Stomach smooth muscle (tissue), 2 donors: Measurements from ENCODE around the gene PKD1L1.

Experiments used
- H3K27ac ChIP-seq: one replicate; pipeline ENCODE4 v1.7.0; 2013; ENCODE audit warnings: mild to moderate bottlenecking, low read length, inconsistent platforms
- H3K27me3 ChIP-seq, 2 donors: one replicate each; pipeline ENCODE4 v1.7.0; 2013; ENCODE audit warnings: low read length in 2 of 2; ENCODE audit not compliant: insufficient read depth in 2 of 2, control insufficient read depth in 1 of 2
- H3K36me3 ChIP-seq, 2 donors: one replicate each; pipeline ENCODE4 v1.7.0; 2013; ENCODE audit warnings: low read length in 2 of 2; ENCODE audit not compliant: control insufficient read depth in 2 of 2, insufficient read depth in 2 of 2
- H3K4me1 ChIP-seq: one replicate; pipeline ENCODE4 v1.7.0; 2013; ENCODE audit warnings: low read length; ENCODE audit not compliant: control insufficient read depth, insufficient read depth
- H3K4me3 ChIP-seq, 2 donors: one replicate each; pipeline ENCODE4 v1.7.0; 2013; ENCODE audit warnings: low read length in 2 of 2
- H3K9ac ChIP-seq, 2 donors: one replicate each; pipeline ENCODE4 v1.7.0; 2013; ENCODE audit warnings: low read length in 2 of 2, mild to moderate bottlenecking in 1 of 2
- H3K9me3 ChIP-seq, 2 donors: one replicate each; pipeline ENCODE4 v1.7.0; 2013; ENCODE audit warnings: low read length in 2 of 2; ENCODE audit not compliant: control insufficient read depth in 2 of 2
- donor health status: healthy.
- donor health status: Pancreatic carcinoma.

Gene PKD1L1

DNA sequence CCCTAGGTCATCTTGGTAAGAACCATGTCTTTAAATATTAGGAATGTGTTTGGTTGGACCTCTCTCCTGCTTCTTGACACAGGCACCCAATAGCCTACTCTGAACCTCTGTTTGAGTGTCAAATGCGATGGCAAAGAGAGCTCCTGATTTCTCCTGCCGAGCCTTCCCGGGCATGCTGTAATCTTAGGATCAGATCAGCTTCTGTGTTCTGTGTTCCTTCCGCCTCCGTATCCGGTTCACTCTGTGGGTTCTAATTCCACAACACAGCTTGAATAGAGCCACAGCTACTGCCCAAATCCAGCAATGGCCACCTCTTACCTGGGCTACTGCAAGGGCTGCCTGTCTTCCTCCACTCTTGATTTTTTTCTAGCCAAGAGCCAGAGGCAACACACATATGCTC is 201.1 kb downstream of the PKD1L1 start:
- Histone ChIP-seq H3K36me3 (no peaks in the 10 kb centered on the region), H3K9ac (no peak overlapping the region), H3K27me3 (no peaks in the 10 kb centered on the region), H3K4me3 (no peak overlapping the region), H3K4me1 (no peaks in the 10 kb centered on the region), H3K27ac (no peak overlapping the region), H3K9me3 (no peaks in the 10 kb centered on the region)

DNA sequence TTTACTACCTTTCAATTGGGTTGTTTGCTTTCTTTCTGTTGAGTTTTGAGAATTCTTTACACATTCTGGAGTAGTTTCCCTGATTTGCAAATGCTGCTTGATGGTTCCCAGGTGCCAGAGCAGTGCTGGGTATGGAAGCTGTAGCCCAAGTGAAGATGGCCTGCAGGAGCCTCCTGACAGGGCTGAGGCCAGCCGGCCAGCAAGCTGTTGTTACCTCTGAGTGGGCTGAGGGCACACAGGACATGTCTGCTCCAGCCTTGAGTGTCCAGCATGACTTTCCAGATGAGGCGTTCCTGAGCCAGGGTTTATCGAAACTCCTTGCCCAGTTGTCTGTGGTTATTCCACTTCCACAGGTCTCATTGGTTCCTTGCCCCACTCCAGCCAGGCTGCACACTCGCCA is 201.8 kb downstream of the PKD1L1 start:
- no peaks in the 10 kb centered on the region for H3K36me3 ChIP-seq
- no peaks in the 10 kb centered on the region for H3K27me3 ChIP-seq
- no peaks in the 10 kb centered on the region for H3K9me3 ChIP-seq
- H3K4me1 ChIP-seq = no peaks in the 10 kb centered on the region
- H3K9ac ChIP-seq = no peak overlapping the region
- H3K27ac ChIP-seq = no peak overlapping the region
- H3K4me3 ChIP-seq = no peak overlapping the region

DNA sequence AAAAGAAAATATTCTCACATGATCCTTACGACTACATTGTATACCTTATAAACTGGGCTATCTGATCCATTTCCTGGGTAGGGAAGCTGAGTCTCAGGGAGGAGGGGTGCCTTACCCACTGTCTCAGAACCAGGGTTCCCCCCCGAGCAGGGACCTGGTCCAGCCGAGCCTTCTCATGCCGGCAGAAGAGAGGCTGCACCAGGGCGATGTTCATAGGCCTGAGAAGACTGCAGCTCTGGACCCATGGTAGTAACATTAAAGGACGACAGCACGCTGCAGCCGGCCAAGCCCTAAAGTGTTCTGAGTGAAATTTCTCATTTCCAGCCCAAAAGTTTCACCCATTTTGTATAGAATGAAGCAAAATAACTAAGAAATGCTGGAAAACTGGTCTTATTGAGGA is 203.4 kb downstream of the PKD1L1 start:
- H3K9me3 ChIP-seq = no peaks in the 10 kb centered on the region
- H3K9ac ChIP-seq = no peak overlapping the region
- H3K4me1 ChIP-seq = no peaks in the 10 kb centered on the region
- no peak overlapping the region for H3K27ac ChIP-seq
- H3K4me3 ChIP-seq = no peak overlapping the region
- H3K36me3 ChIP-seq = no peaks in the 10 kb centered on the region
- no peaks in the 10 kb centered on the region for H3K27me3 ChIP-seq

DNA sequence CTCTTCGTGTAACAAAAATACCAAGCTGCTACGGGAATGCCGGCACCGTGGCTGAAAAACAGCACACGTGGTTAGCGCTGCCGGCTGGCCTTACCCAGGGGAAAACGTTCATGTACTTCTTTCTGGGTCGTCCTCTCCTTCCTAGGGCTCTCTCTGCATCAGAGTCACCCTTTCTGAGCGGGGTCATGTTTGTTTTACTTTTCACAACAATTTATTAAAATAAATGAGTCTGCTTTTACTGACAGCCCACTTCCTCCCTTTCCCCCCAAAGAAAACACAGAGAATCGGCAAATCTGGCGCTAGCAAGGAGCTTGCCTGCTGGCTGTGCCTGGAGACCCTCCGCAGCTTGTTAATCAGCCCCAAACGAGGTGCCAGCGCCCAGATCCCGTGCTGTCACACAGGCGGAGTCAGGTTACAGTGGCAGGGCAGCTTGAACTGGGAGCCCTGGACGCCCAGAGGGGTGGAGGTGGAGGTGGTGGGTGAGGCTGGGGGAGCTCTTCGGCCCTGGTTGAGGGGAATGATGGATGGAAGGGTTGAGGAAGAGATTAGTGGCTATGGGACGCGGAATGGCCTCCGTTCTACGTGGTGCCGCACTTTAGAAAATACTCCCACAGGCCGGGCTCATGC is 204.2 kb downstream of the PKD1L1 start:
- Histone ChIP-seq H3K4me3 (no peak overlapping the region), H3K36me3 (no peaks in the 10 kb centered on the region), H3K9me3 (no peaks in the 10 kb centered on the region), H3K27me3 (no peaks in the 10 kb centered on the region), H3K27ac (no peak overlapping the region), H3K9ac (no peak overlapping the region), H3K4me1 (no peaks in the 10 kb centered on the region)

DNA sequence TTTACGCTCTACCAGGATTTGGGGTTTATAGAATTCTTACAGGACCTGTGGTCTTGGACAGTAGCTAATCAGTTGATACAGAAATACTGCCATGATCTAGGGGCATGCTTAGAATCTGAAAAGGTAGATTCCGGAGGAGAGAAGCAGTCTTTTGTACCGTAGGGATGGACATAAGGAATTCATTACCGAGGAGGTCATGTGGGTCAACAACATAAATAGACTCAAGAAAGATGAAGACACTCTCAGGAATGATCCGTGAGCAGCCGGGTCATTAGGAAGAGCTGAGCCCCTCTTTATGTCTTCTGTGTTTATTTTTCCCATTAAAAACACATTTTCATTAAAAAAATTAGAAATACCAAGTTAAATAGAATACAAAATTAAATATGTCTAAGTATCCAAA is 206.3 kb downstream of the PKD1L1 start:
- no peaks in the 10 kb centered on the region for H3K36me3 ChIP-seq

DNA sequence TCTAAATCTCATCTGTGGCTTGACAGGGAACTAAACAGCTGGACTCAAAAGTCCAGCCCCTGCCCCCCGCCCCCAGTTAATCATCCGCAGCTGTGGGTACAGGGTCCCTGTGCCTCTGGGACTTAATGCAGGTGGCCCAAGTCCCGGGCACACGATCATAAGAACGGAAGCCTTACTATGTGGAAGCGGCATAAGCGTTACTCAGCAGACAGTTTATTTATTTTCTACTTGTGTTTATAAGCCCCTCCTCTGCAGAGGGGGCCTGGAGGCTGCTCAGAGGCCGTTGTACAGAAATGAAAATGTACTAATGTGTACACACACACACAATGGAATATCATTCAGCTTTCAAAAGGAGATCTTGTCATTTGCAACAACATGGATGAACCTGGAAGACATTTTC is 208.4 kb downstream of the PKD1L1 start:
- H3K9me3 ChIP-seq = no peaks in the 10 kb centered on the region
- no peaks in the 10 kb centered on the region for H3K27me3 ChIP-seq
- no peak overlapping the region for H3K4me3 ChIP-seq
- H3K36me3 ChIP-seq = no peaks in the 10 kb centered on the region
- H3K9ac ChIP-seq = no peak overlapping the region
- no peak overlapping the region for H3K27ac ChIP-seq
- no peaks in the 10 kb centered on the region for H3K4me1 ChIP-seq

More for the DNA sequence above, 206.3 kb downstream of the PKD1L1 start:
- Histone ChIP-seq H3K27me3 (no peaks in the 10 kb centered on the region), H3K9me3 (no peaks in the 10 kb centered on the region), H3K27ac (no peak overlapping the region), H3K9ac (no peak overlapping the region), H3K4me3 (no peak overlapping the region), H3K4me1 (no peaks in the 10 kb centered on the region)

DNA sequence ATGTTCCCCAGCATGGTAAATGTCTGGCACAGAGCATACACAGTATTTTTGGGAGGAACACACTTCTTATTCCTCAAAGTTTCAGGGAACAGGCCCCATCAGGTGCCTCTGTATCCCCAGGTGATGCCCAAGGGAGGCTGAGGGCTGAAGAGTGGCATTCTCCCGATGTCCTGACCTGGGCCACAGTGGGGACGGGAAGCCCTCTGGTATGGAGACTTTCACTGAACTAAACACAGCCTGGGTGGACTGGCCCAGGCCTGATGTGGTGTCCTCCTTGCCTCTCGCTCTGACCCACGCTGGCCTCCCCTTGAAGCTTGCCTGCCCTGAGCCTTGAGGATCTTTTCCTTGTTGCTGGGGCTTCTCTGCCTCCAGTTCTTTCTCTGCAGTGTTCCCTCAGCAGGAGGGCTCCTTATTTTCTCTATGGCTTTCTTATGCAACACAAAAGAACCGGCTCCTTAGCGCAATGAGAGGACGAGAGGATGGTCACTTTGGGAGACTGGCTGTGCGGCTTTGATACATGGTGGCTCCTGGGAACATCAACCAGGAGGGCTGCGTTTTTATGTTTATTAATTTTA is 208.9 kb downstream of the PKD1L1 start:
- Histone ChIP-seq H3K27me3 (no peaks in the 10 kb centered on the region), H3K9me3 (no peaks in the 10 kb centered on the region), H3K9ac (no peak overlapping the region), H3K27ac (no peak overlapping the region), H3K4me1 (no peaks in the 10 kb centered on the region), H3K4me3 (no peak overlapping the region), H3K36me3 (no peaks in the 10 kb centered on the region)

DNA sequence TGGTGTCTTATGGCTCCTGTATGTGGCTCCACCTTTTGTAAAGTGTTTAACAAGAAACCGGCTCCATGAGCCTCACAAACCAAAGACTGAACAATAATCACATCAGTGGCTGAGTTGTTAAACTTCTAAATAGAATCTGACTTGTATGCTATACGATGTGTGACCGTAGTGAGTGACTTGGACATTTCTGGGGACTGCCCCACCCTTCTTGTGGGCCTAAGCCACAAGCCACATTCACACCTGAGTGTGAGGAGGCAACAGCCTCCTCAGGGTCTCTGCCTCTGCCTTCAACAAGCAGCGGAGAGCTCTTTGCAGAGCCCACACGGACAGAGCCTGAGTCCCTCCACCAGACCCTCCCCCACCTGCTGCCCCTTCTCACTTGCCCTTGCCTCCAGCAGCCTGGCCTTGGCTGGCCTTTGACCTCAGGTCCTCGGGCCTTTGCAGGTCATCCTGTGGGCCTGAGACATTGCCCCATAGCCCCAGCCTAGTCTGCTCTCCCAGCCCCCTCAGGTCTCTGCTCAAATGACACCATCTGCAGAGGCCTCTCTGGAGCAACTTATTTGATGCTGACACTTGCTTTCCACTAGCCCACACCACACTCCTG is 209.6 kb downstream of the PKD1L1 start:
- Histone ChIP-seq H3K9ac (no peak overlapping the region), H3K27me3 (no peaks in the 10 kb centered on the region), H3K36me3 (no peaks in the 10 kb centered on the region), H3K27ac (no peak overlapping the region), H3K4me3 (no peak overlapping the region), H3K4me1 (no peaks in the 10 kb centered on the region), H3K9me3 (no peaks in the 10 kb centered on the region)

DNA sequence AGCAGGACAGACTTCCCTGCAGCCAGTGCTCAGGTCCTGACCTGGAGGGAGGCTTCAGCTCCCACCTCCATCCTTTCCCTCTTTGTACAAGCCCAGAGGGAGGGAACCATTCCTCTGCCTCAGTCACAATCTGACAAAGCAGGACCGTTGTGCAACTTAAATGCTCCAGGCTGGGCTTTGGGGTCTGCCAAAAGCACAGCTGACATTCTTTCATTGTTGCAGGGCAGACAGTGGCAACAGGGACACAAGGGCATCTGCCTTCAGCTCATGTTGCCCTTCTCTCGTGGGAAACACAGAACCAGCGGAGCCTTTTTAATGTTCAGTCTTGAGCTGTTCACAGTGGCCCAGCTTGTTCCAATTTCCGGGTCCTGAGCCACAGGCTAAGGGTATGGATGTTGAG is 210.7 kb downstream of the PKD1L1 start:
- no peak overlapping the region for H3K27ac ChIP-seq
- no peaks in the 10 kb centered on the region for H3K36me3 ChIP-seq
- no peak overlapping the region for H3K9ac ChIP-seq
- no peaks in the 10 kb centered on the region for H3K4me1 ChIP-seq
- H3K4me3 ChIP-seq = no peak overlapping the region
- no peaks in the 10 kb centered on the region for H3K9me3 ChIP-seq
- no peaks in the 10 kb centered on the region for H3K27me3 ChIP-seq

DNA sequence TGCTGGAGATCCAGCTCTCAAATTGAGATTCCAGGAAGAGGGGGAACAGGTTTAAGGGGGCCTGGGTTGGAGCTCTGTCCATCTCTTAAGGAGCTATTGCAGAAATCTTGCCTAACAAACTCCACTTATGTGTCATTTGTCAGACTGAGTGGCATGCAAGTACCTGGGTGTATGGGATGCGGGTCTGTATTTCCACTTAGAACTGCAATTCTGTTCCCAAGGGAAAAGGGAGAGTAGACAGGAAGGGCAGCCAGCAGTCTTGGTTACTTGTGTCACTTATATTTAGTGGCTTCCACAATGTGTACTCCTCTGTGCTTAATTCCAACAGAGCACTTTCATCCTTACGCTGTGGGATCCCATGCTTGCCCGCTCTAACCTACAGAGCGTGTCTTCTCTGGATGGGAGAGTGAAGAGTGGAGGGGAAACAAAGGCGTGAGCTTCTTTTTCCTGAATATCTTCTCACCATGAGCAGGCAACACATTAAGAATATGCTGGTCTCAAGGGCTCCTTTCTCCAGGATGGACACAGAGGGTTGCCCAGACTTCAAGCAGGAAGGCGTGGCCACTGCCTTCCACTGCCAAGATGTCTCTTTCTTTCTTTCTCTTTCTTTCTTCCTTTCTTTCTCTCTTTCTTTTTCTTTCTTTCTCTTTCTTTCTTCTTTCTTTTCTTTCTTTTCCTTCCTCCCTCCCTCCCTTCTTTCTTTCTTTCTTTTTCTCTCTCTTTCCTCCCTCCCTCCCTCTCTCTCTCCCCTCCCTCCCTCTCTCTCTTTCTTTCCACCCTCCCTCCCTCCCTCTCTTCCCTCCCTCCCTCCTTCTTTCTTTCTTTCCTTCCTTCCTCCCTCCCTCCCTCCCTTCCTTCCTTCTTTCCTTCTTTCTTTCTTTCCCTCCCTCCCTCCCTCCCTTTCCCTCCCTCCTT is 212.6 kb downstream of the PKD1L1 start:
- Histone ChIP-seq H3K9me3 (no peaks in the 10 kb centered on the region), H3K4me3 (no peak overlapping the region), H3K4me1 (no peaks in the 10 kb centered on the region), H3K27me3 (no peaks in the 10 kb centered on the region), H3K9ac (no peak overlapping the region), H3K27ac (no peak overlapping the region), H3K36me3 (no peaks in the 10 kb centered on the region)
